Uterus (tissue), 2 donors: ENCODE results near the gene TMOD2.

Experiments
- CTCF ChIP-seq, 4 experiments: fragments of 200-600 bp in 2 of 4; fragments of 450-650 bp in 2 of 4; sonication (generic) in 2 of 4; IDR thresholded peaks; one replicate each; pipeline ENCODE4 v1.5.1; 2016 to 2019; ENCODE audit warnings: antibody characterized with exemption in 4 of 4, mild to moderate bottlenecking in 2 of 4, moderate library complexity in 1 of 4
- POLR2A ChIP-seq, 2 donors: fragments of 450-650 bp; IDR thresholded peaks; one replicate each; pipeline ENCODE4 v1.6.1; 2016; ENCODE audit warnings: antibody characterized with exemption in 2 of 2, mild to moderate bottlenecking in 1 of 2, moderate library complexity in 1 of 2

- TF ChIP-seq CTCF (IDR thresholded peaks at IDR 0.05): no peak
- no peak for TF ChIP-seq POLR2A (IDR thresholded peaks at IDR 0.05)
These were observed 6.1 kb downstream of the TMOD2 start for GRCh38 chr15:51757450-51757849.
